ENCODE results near the gene SMAD1. TPM values are rescaled to one million over a fixed set of nuclear protein-coding genes. Genes with fewer than 3 reads are reported as not detected.

SMAD1 gene
- total RNA-seq, 1 donor from 2014 or later, result 10.8 TPM

DNA sequence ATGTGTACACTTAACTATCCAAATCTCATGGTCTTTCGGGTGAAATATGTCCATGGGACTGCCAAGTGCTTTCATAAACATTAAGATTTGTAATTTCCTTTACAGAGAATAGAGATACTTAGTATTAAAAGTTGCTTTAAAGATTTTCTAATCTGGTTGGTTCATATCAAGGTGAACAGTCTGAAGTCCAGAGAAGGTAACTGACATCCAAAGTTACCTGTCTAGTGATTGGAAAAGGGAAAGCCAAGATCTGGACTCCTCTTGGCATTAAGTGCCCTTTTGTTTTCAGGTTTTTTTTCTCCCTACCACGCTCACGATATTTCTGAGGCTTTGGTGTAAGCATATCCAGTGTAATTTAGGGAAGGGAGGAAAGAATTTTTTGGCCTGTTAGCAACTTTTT, 5.0 kb downstream of the SMAD1 start:
- intact Hi-C loops (cut with DNase I), result loop anchor here (10.0 kb wide), 1 partner anchor 252 kb away; no protein-coding TSS in a partner anchor
- DNase-seq (ENCODE audit: low spot score), result no peak

DNA sequence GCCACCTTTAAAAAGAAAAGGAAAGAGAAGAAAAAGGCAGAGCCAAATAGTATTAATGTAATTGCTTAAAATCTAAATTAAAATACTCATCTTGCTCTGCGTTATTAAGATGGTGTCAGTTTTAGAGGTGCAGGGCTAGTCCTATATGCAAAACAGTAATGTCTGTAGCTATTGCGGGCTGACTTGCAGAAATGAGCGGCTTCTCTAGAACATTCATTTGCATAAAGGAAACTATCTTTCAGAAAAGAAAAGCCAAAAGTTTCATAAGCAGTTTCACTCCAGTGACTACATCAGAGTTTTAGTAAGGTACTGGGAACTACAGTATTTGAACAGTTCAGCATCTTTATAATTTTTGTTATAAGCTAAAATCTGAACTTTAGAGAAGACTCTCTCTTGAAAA, 6.0 kb downstream of the SMAD1 start:
- intact Hi-C loops (cut with DNase I), result loop anchor here (10.0 kb wide), 1 partner anchor 253 kb away; no protein-coding TSS in a partner anchor
- no peak for DNase-seq (ENCODE audit: low spot score)

- intact Hi-C loops (cut with DNase I), result loop anchor here (10.0 kb wide), 1 partner anchor 254 kb away; no protein-coding TSS in a partner anchor
Observed at GRCh38 chr4:145488310-145488709, 6.7 kb downstream of the SMAD1 start.

DNA sequence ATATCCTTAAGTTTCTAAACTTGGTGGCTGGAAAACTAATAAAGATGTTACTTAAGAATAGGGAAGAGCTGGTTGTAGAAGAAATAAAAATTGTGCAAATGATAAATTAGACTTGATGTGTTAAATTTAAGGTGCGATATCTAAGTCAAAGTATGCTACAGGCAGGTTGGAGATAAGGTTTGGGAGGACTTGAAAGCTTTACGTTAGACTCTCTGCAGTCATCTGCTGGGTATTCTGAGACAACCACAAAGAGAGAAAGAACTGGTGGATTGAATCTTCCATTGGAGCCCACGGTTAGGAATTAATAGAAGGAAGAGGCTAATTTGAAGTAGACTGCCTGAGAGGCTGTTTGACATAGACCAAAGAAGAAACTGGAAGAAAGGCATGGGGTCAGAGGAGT, 7.9 kb downstream of the SMAD1 start:
- no peak for DNase-seq (ENCODE audit: low spot score)
- intact Hi-C loops (cut with DNase I), result loop anchor here (10.0 kb wide), 1 partner anchor 255 kb away; no protein-coding TSS in a partner anchor

More at GRCh38 chr4:145488310-145488709, 6.7 kb downstream of the SMAD1 start:
- DNase-seq (ENCODE audit: low spot score), result no peak

- no peak for DNase-seq (ENCODE audit: low spot score)
- intact Hi-C loops (cut with DNase I), result no loop called here
Observed at GRCh38 chr4:145490361-145490760, 8.7 kb downstream of the SMAD1 start.

DNA sequence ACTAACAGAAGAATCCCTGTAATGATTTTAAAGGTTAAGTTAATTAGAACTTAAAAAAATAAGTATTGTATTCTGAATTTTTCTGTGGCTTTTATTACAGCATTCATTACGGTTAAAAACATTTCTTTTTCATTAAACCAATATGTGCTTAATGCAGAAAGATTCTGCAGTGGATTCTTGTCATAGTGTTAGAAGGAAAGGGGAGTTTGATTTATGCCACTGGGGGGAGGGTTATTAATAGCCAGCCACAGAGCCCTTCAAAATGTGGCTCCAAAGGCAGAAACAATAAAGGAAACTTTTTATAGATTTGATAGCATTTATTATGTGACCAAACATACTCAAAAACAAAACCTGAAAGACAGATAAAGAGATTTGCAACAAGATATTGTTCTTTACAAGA, 9.1 kb downstream of the SMAD1 start:
- intact Hi-C loops (cut with DNase I), result no loop called here
- no peak for DNase-seq (ENCODE audit: low spot score)

DNA sequence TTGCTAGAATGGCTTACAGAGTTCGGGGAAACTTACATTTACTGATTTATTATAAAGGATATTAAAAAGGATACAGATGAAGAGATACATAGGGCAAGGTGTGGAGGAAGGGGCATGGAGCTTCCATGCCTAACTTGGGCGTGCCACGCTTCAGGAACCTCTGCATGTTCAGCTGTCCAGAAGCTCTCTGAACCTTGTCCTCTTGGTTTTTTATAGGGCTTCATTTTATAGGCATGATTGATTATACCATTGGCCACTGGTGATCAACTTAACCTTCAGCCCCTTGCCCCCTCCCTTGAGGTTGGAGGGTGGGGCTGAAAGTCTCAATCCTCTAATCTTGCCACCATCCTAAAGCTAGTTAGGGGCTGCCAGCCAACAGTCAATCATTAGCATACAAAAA, 10.7 kb downstream of the SMAD1 start:
- intact Hi-C loops (cut with DNase I), result no loop called here

GRCh38 chr4:145493166-145493565, 11.5 kb downstream of the SMAD1 start:
- DNase-seq (ENCODE audit: low spot score), result no peak
- intact Hi-C loops (cut with DNase I), result no loop called here

More for the DNA sequence above, 10.7 kb downstream of the SMAD1 start:
- no peak for DNase-seq (ENCODE audit: low spot score)

- intact Hi-C loops (cut with DNase I), result no loop called here
Observed at GRCh38 chr4:145494666-145495270, 13.1 kb downstream of the SMAD1 start.

DNA sequence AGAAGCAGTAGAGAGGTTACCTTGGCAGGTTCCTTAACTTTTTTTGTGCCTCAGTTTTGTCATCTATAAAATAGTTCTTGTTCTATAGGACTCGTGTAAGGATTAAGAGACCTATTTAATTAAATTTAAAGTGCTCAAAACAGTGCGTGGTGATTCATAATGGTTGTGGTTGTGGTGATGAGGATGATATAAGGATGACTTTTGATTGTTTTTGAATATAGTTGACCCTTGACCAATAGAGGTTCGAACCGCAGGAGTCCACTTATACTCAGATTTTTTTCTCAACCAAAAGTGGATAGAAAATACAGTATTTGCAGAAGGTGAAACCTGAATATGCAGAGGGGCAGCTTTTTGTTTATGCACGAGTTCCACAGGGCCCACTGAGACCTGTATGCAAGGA, 14.6 kb downstream of the SMAD1 start:
- no peak for DNase-seq (ENCODE audit: low spot score)
- intact Hi-C loops (cut with DNase I), result no loop called here

More at GRCh38 chr4:145494666-145495270, 13.1 kb downstream of the SMAD1 start:
- no peak for DNase-seq (ENCODE audit: low spot score)

- intact Hi-C loops (cut with DNase I), result no loop called here
- no peak for DNase-seq (ENCODE audit: low spot score)
Observed at GRCh38 chr4:145497199-145498149, 15.8 kb downstream of the SMAD1 start.

- no peak for DNase-seq (ENCODE audit: low spot score)
- intact Hi-C loops (cut with DNase I), result no loop called here
Observed at GRCh38 chr4:145498430-145498829, 16.8 kb downstream of the SMAD1 start.

GRCh38 chr4:145501051-145501660, 19.5 kb downstream of the SMAD1 start:
- no peak for DNase-seq (ENCODE audit: low spot score)
- intact Hi-C loops (cut with DNase I), result no loop called here

GRCh38 chr4:145502809-145503208, 21.2 kb downstream of the SMAD1 start:
- intact Hi-C loops (cut with DNase I), result no loop called here
- no peak for DNase-seq (ENCODE audit: low spot score)

DNA sequence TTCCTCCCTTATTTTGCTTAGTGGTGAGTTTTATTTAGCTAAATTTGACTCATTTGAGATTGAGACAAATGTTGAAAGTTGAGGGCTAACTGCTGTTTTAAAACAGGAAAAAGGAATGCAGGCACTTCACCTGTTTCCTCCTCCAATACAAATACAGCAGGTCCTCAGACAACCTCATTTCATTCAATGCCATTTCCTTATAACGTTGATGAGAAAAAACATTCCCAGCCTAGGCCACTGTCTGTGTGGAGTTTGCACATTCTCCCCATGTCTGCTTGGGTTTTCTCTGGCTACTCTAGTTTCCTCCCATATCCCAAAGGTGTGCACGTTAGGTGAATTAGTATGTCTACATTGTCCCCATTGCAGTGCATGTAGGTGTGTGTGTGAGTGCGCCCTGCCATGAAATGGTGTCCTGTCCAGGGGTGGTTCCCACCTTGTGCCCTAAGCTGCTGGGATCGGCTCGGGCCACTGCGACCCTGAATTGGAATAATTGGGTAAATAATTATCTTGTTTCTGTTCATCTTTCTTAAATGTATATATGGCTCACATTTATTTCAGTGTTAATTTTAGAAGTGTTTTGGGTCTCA, 21.9 kb downstream of the SMAD1 start:
- no peak for DNase-seq (ENCODE audit: low spot score)
- intact Hi-C loops (cut with DNase I), result no loop called here

- DNase-seq (ENCODE audit: low spot score), result no peak
- intact Hi-C loops (cut with DNase I), result loop anchor here (5.0 kb wide), 1 partner anchor 41 kb away; no protein-coding TSS in a partner anchor
Observed at GRCh38 chr4:145505995-145506394, 24.3 kb downstream of the SMAD1 start.

GRCh38 chr4:145507636-145508035, 26.0 kb downstream of the SMAD1 start:
- intact Hi-C loops (cut with DNase I), result loop anchor here (5.0 kb wide), 1 partner anchor 40 kb away; no protein-coding TSS in a partner anchor
- DNase-seq (ENCODE audit: low spot score), result no peak

GRCh38 chr4:145511913-145512522, 30.4 kb downstream of the SMAD1 start:
- intact Hi-C loops (cut with DNase I), result no loop called here
- DNase-seq (ENCODE audit: low spot score), result no peak

DNA sequence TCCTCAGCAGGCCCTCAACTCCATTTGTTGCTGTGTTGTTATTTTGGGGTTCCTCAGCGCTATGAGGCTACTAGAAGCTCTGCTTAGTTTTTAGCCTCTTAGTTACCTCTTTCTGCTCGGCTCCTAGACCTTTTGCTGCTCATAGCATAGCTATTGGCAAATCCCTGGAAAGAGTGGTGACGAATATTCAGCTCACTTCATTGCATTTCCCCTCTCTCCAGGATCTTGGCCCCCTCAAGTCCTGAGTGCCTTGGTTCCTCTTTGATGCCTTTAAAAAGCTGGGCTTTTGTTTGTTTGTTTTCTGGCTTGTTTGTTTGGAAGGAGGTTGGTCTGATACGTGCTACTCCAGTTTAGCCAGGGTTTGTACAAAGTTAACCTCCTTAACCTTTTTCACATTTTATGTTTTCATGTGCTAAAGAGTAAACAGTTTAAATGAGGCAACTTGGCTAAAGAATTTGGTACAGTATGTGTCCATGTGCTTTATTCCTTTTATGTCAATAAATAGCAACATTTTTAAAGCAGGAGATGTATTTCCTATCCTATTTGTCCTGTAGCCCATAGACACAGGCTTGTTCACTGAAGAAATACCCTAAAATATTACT, 31.5 kb downstream of the SMAD1 start:
- intact Hi-C loops (cut with DNase I), result no loop called here
- no peak for DNase-seq (ENCODE audit: low spot score)
